Activated T-helper 1 cell treated with anti-CD3 and anti-CD28 coated beads, Interleukin-2, amount 50 U/mL, for 16 hours (primary cell): Measurements from ENCODE around the gene DDHD1.

Experiments
- DNase-seq, 2 donors: peaks; one replicate each; pipeline ENCODE4 v3.0.0-alpha.2; 2020; ENCODE audit warnings: low read depth in 1 of 2, low spot score in 1 of 2

The DDHD1 gene

DNA sequence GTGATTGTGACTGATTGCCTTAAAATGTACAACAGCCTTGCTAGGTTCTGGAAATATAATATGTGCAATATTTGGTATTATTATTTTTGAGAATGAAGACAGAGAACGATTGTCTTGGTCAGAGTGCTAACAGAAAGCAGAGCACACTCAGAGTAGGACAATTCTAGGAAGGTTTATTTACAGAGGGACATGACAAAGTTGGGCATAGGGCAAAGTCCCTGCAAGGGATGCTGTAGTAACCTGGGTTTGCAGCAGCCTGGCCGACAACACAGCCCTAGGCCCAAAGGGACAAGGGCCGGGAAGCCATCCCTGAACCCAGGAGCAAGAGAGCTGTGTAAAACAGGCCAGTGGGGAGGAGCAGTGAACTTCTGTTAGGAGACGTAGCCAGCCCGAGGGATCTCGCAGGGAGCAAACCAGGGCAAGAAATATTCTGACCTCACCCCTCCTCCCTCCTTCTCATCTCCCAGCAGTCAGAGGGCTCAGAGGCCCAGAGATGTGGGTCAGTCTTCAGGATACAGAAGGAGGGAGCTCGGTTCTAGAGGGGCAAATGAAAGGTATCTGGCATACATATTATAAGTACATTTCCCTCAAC is 151.2 kb downstream of the DDHD1 start:
- no peak for DNase-seq

DNA sequence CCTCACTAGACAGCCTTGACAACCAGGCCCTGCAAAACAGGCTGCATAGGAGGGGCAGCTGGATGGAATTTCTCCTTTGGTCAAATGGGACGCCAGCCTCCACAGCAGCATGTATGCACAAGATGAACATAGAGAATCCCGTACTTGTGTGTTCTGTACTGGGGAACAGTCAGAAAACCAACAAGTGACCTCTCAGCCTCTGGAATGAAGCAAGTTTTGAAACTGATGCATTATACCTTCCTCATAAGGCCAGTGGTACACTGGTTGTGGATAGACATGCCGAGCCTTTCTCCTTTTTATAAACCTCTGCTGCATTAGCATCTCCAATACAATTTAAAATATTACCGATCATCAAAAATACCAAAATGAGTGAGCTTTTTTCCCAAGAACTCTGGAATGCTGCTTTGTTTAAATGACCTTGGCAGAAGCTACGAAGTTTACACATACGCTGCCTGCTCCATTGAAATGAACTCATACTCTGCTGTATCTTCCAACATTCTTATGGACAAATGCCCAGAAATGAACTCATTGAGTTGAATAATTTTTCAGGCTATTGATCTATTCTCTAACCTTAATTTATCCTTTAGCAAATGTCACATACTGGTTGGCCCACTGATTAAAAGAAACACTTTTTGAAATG is 154.6 kb downstream of the DDHD1 start:
- DNase-seq: no peak

DNA sequence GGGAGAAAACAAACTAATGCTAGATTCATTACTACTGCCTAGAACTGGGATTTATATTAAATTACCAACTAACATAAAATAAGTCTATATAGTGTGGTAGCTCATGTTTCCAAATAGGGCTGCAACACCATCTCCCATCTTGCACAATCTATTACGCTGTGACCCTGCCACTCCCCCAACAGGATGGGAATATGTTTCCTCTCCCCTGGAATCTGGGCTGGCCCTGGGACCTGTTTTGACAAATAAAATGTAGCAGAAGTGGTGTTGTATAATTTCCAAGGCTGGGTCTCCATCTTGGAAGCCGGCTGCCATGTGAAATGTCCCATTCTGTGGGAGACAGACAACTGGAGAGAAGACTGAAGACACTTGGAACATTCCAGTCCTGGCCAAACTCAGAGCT is 156.6 kb downstream of the DDHD1 start:
- no peak for DNase-seq

DNA sequence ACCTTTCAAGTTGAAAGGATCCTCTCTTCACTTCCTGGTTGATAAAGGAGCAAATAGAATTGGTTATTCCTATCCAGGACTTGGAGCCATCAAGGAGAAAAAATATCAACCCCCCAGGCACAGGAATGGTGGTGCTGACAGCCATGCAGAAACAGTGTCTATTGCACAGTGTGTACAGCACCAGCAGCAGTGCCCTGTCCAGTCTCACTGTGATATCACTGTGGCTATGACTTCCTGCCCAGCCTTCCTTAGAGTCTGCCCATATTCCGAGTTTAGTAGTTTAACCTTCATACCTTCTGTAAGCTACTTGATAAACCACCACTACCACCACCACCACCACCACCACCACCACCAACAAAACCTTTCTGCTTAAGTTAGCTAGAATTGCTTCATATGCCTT is 157.1 kb downstream of the DDHD1 start:
- DNase-seq: no peak

DNA sequence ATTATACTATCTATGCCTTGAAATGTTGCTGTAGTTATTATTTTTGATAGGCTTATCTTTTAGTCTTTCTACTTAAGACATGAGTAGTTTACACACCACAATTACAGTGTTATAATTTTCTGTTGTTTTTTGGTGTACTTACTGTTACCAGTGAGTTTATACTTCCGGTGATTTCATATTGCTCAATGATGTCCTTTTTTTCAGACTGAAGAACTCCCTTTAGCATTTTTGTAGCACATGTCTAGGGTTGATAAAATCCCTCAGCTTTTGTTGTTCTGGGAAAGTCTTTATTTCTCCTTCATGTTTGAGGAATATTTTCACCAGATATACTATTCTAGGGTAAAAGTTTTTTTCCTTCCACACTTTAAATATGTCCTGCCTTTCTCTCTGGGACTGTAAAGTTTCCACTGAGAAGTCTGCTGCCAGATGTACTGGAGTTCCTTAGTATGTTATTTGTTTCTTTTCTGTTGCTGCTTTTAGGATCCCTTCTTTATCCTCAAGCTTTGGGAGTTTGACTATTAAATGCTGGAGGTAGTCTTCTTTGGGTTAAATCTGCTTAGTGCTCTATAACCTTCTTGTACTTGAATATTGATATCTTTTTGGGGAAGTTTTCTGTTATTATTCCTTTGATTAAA is 160.8 kb downstream of the DDHD1 start:
- DNase-seq: no peak

- no peak for DNase-seq
These were observed 165.0 kb downstream of the DDHD1 start for GRCh38 chr14:52988139-52988538.

- DNase-seq: no peak
These were observed 165.6 kb downstream of the DDHD1 start for GRCh38 chr14:52987514-52987913.

- DNase-seq: no peak
These were observed 166.1 kb downstream of the DDHD1 start for GRCh38 chr14:52987042-52987441.
